Measurements from ENCODE around the gene EIF4G1. TPM values are rescaled to one million over a fixed set of nuclear protein-coding genes. Genes with fewer than 3 reads are reported as not detected.
A peak's percentile ranks its signal among the peaks of the same experiment; 100 is the strongest.

Gene EIF4G1
- total and polyA plus RNA-seq, 2 of the 8 experiments (the other 6 are each of a cell fraction or from before 2014, with no cell fraction given): 318 to 473 TPM

DNA sequence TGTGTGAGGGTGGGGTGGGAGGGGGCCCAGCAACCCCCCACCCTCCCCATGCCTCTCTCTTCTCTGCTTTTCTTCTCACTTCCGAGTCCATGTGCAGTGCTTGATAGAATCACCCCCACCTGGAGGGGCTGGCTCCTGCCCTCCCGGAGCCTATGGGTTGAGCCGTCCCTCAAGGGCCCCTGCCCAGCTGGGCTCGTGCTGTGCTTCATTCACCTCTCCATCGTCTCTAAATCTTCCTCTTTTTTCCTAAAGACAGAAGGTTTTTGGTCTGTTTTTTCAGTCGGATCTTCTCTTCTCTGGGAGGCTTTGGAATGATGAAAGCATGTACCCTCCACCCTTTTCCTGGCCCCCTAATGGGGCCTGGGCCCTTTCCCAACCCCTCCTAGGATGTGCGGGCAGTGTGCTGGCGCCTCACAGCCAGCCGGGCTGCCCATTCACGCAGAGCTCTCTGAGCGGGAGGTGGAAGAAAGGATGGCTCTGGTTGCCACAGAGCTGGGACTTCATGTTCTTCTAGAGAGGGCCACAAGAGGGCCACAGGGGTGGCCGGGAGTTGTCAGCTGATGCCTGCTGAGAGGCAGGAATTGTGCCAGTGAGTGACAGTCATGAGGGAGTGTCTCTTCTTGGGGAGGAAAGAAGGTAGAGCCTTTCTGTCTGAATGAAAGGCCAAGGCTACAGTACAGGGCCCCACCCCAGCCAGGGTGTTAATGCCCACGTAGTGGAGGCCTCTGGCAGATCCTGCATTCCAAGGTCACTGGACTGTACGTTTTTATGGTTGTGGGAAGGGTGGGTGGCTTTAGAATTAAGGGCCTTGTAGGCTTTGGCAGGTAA lies 31.1 kb downstream of the EIF4G1 start (continued):
- TF ChIP-seq CREB1 (IDR thresholded peaks at IDR 0.05) (no peak; the same call in 1 of the 2 replicates), SIX5 (IDR thresholded peaks at IDR 0.05; ENCODE audit: low read depth, low read length) (no peak), RBBP5 (IDR thresholded peaks at IDR 0.05; ENCODE audit: borderline replicate concordance, low read depth, low read length) (no peak), JUND (IDR thresholded peaks at IDR 0.05; ENCODE audit: low read length) (no peak), SP2 (IDR thresholded peaks at IDR 0.05; ENCODE audit: low read length) (no peak), CBX8 (IDR thresholded peaks at IDR 0.05; ENCODE audit: borderline replicate concordance, low read depth, low read length) (no peak), JUN (IDR thresholded peaks at IDR 0.05; ENCODE audit: low read depth, low read length) (no peak), POLR2AphosphoS5 (IDR thresholded peaks at IDR 0.05; ENCODE audit: low read depth, low read length) (peak; percentile 53; the same call in 1 of the 2 replicates), PHF8 (conservative IDR thresholded peaks at IDR 0.05; ENCODE audit: low read depth, low read length) (no peak), KDM1A (IDR thresholded peaks at IDR 0.05; ENCODE audit: borderline replicate concordance, low read length) (no peak), TEAD4 (IDR thresholded peaks at IDR 0.05; ENCODE audit: low read depth, low read length) (no peak), KDM4A (IDR thresholded peaks at IDR 0.05; ENCODE audit: low read depth, low read length, severe bottlenecking) (no peak), CTBP2 (IDR thresholded peaks at IDR 0.05; ENCODE audit: borderline replicate concordance, insufficient read depth, insufficient read length, low read length) (no peak), YY1 (IDR thresholded peaks at IDR 0.05; ENCODE audit: low read depth, low read length) (peak; percentile 69; the same call in 1 of the 2 replicates), MAFK (IDR thresholded peaks at IDR 0.05; ENCODE audit: low read depth, low read length) (no peak), SIN3A (conservative IDR thresholded peaks at IDR 0.05 in 1 of 2, IDR thresholded peaks at IDR 0.05 in 1 of 2; ENCODE audit: low read depth in 1 of 2, low read length in 2 of 2) (peak; percentile 92 to 93), CHD1 (IDR thresholded peaks at IDR 0.05; ENCODE audit: low read depth, low read length) (no peak), SP4 (IDR thresholded peaks at IDR 0.05; ENCODE audit: low read length) (no peak), EGR1 (IDR thresholded peaks at IDR 0.05; ENCODE audit: borderline replicate concordance, low read depth, low read length) (no peak), RNF2 (IDR thresholded peaks at IDR 0.05; ENCODE audit: borderline replicate concordance, low read depth, low read length, missing control alignments, poor library complexity, severe bottlenecking) (no peak), POLR2A (IDR thresholded peaks at IDR 0.05; ENCODE audit: control extremely low read depth in 1 of 2, low read depth in 2 of 2, low read length in 2 of 2) (no peak), FOSL1 (IDR thresholded peaks at IDR 0.05; ENCODE audit: insufficient read depth, low read depth, low read length) (no peak), TBP (IDR thresholded peaks at IDR 0.05; ENCODE audit: low read depth, low read length) (no peak), CEBPB (IDR thresholded peaks at IDR 0.05; ENCODE audit: low read depth, low read length) (no peak)
- TF ChIP-seq, protein P1, sequence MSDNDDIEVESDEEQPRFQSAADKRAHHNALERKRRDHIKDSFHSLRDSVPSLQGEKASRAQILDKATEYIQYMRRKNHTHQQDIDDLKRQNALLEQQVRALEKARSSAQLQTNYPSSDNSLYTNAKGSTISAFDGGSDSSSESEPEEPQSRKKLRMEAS (IDR thresholded peaks at IDR 0.05): 0 out of 2 replicates have a peak, but pooled peaks have one; percentile 37

Measured in H1 (cell line).